Natural killer cell (primary cell): ENCODE measurements around the gene RALGAPB. TPM values are rescaled to one million over a fixed set of nuclear protein-coding genes. Genes with fewer than 3 reads are reported as not detected.

Experiments
- ATAC-seq, 3 donors: fragments of 150-1000 bp in 2 of 3; fragments of 200-7000 bp in 1 of 3; cut with Tn5 transposase; 1 replicate in 1 of 3; 2 replicates in 2 of 3; pipeline ENCODE4 v1.10.0; 2021; ENCODE audit warnings: mild to moderate bottlenecking in 2 of 3, moderate library complexity in 2 of 3
- DNase-seq, 2 donors: peaks; one replicate each; pipeline versions ENCODE4 v3.0.0 to v3.0.0-alpha.2; 2013 to 2021; ENCODE audit warnings: mixed read lengths in 1 of 2
- H3K27ac ChIP-seq: one replicate; pipeline ENCODE4 v1.5.1; 2013; ENCODE audit warnings: mild to moderate bottlenecking, low read length
- H3K27me3 ChIP-seq: one replicate; pipeline ENCODE4 v1.6.1; 2013; ENCODE audit warnings: low read length; ENCODE audit not compliant: control insufficient read depth, insufficient read depth
- H3K36me3 ChIP-seq: one replicate; pipeline ENCODE4 v1.6.1; 2013; ENCODE audit warnings: low read length; ENCODE audit not compliant: control insufficient read depth, insufficient read depth
- H3K4me1 ChIP-seq: one replicate; pipeline ENCODE4 v1.6.1; 2013; ENCODE audit warnings: low read length; ENCODE audit not compliant: control insufficient read depth, insufficient read depth
- H3K4me3 ChIP-seq: one replicate; pipeline ENCODE4 v1.5.1; 2013; ENCODE audit warnings: low read length
- H3K9me3 ChIP-seq: one replicate; pipeline ENCODE4 v1.6.1; 2013; ENCODE audit warnings: low read length; ENCODE audit not compliant: control insufficient read depth, insufficient read depth
- H3K27ac Mint-ChIP-seq, 2 donors: one replicate each; pipeline ENCODE4 v1.8.0; 2022; ENCODE audit warnings: mild to moderate bottlenecking in 2 of 2, mixed read lengths in 2 of 2, moderate library complexity in 1 of 2
- H3K27me3 Mint-ChIP-seq, 2 donors: one replicate each; pipeline ENCODE4 v1.8.0; 2022; ENCODE audit warnings: low read depth in 2 of 2, mixed read lengths in 2 of 2
- H3K36me3 Mint-ChIP-seq: one replicate; pipeline ENCODE4 v1.8.0; 2022; ENCODE audit warnings: mixed read lengths
- H3K4me1 Mint-ChIP-seq, 2 donors: one replicate each; pipeline ENCODE4 v1.8.0; 2022; ENCODE audit warnings: mixed read lengths in 2 of 2
- H3K4me3 Mint-ChIP-seq: one replicate; pipeline ENCODE4 v1.8.0; 2022; ENCODE audit warnings: mild to moderate bottlenecking, moderate library complexity, mixed read lengths
- H3K9me3 Mint-ChIP-seq, 2 donors: one replicate each; pipeline ENCODE4 v1.8.0; 2022; ENCODE audit warnings: mixed read lengths in 2 of 2
- WGBS: methylation state at CpG from one replicate; pipeline ENCODE4 v1.1.7; 2013; ENCODE audit warnings: missing lambda C conversion rate; ENCODE audit not compliant: insufficient coverage; 5-methylcytosine and 5-hydroxymethylcytosine counted together
- intact Hi-C: fragments of 100-400 bp; cut with micrococcal nuclease; formaldehyde crosslinking; loops from one replicate; pipeline ENCODE4 v1.14.2; 2022
- total RNA-seq, 4 donors: library from RNA; stranded (reverse); fragments of 120-200 nt in 1 of 4; gene quantifications; one replicate each; pipeline versions ENCODE4 v1.2.3 to v1.2.4, GENCODE V29; 2013 to 2022
- TF ChIP-seq, protein P1 (sequence below): fragments of 200-600 bp; IDR thresholded peaks from one replicate; pipeline ENCODE4 v1.8.0; 2022; ENCODE audit warnings: antibody characterized with exemption

RALGAPB gene
- total RNA-seq, 3 donors from 2014 or later (not counting 1 experiment from before 2014, with no cell fraction given), result 45.1 to 73.1 (median 57.4) TPM

DNA sequence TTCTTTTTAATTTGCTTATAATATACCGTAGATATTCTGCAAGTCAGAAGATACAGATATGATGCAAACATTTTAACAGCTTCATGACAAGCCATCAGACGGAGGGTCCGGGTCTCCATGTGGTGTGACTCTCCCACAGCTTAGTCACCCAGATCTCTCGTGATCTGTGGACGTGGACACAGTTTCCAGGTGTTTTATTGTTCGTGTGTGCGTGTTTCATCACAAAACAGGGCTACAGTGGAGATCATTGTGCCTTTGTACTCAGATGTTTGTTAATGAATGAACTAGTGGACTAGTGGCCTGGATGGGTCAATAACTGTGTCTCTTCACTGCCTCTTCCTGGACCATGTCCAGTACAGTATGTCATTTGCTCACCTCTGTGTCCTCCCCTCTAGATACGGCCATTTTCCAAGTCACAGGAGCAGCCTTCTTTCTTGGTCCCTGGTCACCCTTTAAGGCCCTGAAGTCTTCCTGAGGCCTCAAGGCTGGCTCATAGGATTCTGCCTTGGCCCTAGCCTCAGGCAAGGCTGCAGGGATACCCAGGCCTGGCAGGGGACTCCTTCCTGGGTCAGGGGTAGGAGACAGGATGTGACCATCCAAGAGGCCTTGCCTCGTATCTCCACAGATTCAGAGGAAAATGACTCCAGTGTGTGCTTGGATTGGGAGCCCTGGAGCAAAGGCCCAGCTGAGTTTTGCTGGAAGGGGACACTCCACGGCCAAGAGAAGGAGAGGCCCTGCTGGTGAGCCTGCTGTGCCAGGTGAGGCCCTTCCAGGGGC is 112.9 kb downstream of the RALGAPB start:
- intact Hi-C loops, result no loop called here
- Mint-ChIP-seq H3K4me3 (no peak overlapping the region), H3K36me3 (no peaks in the 10 kb centered on the region), H3K27ac (no peak overlapping the region), H3K4me1 (no peaks in the 10 kb centered on the region), H3K9me3 (no peaks in the 10 kb centered on the region), H3K27me3 (no peaks in the 10 kb centered on the region)
- Histone ChIP-seq H3K4me1 (no peaks in the 10 kb centered on the region), H3K9me3 (no peaks in the 10 kb centered on the region), H3K27ac (no peak overlapping the region), H3K36me3 (no peaks in the 10 kb centered on the region), H3K27me3 (no peaks in the 10 kb centered on the region), H3K4me3 (no peak overlapping the region)
- TF ChIP-seq, protein P1, sequence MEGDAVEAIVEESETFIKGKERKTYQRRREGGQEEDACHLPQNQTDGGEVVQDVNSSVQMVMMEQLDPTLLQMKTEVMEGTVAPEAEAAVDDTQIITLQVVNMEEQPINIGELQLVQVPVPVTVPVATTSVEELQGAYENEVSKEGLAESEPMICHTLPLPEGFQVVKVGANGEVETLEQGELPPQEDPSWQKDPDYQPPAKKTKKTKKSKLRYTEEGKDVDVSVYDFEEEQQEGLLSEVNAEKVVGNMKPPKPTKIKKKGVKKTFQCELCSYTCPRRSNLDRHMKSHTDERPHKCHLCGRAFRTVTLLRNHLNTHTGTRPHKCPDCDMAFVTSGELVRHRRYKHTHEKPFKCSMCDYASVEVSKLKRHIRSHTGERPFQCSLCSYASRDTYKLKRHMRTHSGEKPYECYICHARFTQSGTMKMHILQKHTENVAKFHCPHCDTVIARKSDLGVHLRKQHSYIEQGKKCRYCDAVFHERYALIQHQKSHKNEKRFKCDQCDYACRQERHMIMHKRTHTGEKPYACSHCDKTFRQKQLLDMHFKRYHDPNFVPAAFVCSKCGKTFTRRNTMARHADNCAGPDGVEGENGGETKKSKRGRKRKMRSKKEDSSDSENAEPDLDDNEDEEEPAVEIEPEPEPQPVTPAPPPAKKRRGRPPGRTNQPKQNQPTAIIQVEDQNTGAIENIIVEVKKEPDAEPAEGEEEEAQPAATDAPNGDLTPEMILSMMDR, result no peak
- WGBS, result 85% methylated on average over 10 of the region's 10 CpGs
- DNase-seq, result no peak
- ATAC-seq, result no peak

DNA sequence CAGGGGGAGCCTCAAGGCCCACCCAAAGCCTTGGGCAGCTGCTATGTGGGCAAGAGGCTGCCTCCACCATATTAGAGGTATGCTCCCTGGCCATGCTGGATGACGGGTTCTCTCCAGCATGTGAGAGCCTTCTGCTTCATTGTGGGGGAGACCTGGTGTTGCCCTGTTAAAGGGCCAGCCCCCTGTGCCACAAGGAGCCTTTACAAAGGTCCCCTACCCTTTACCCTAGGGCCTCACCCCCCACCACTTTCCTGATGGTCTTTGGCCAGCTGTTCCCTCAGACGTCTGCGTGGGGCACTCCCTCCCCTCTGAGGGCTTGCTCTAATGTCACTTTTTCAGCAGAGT is 113.5 kb downstream of the RALGAPB start:
- H3K36me3 ChIP-seq, result no peaks in the 10 kb centered on the region
- Mint-ChIP-seq H3K27me3 (no peaks in the 10 kb centered on the region), H3K9me3 (no peaks in the 10 kb centered on the region), H3K36me3 (no peaks in the 10 kb centered on the region), H3K4me3 (no peak overlapping the region), H3K27ac (no peak overlapping the region), H3K4me1 (no peaks in the 10 kb centered on the region)
- no peak for ATAC-seq
- H3K4me3 ChIP-seq, result no peak overlapping the region
- TF ChIP-seq, protein P1, result no peak
- WGBS, result 78% methylated on average over 3 of the region's 3 CpGs
- H3K4me1 ChIP-seq, result no peaks in the 10 kb centered on the region
- intact Hi-C loops, result no loop called here
- H3K27ac ChIP-seq, result no peak overlapping the region
- no peaks in the 10 kb centered on the region for H3K27me3 ChIP-seq
- no peaks in the 10 kb centered on the region for H3K9me3 ChIP-seq
- no peak for DNase-seq

DNA sequence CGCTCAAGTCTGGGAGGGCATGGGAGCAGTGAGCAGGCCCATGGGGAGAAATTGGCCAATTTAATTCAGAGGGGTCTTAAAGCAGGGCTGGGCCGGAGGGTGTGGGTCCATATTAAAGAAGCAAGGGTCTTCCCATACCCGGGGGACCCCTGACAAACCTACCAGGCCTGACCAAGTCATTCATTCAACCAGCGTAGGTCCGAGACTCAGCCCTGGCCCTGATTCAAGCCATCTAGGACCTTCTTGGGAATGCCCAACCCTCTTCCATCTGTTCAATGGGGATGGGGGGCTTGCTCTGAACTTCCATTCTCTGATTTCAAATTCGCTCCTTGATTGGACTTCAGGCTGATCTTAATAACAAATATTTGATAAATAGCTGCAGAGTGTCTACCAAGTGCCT is 115.7 kb downstream of the RALGAPB start:
- H3K27ac ChIP-seq, result no peak overlapping the region
- H3K4me3 ChIP-seq, result no peak overlapping the region
- H3K9me3 ChIP-seq, result no peaks in the 10 kb centered on the region
- H3K36me3 ChIP-seq, result no peaks in the 10 kb centered on the region
- H3K27ac Mint-ChIP-seq, result no peak overlapping the region
- no peaks in the 10 kb centered on the region for H3K4me1 Mint-ChIP-seq
- H3K4me1 ChIP-seq, result no peaks in the 10 kb centered on the region
- no peaks in the 10 kb centered on the region for H3K9me3 Mint-ChIP-seq
- no peak for DNase-seq
- no peaks in the 10 kb centered on the region for H3K27me3 ChIP-seq
- H3K4me3 Mint-ChIP-seq, result no peak overlapping the region
- 91% methylated on average over 6 of the region's 6 CpGs for WGBS
- no peaks in the 10 kb centered on the region for H3K27me3 Mint-ChIP-seq
- TF ChIP-seq, protein P1, result no peak
- H3K36me3 Mint-ChIP-seq, result no peaks in the 10 kb centered on the region
- intact Hi-C loops, result no loop called here
- no peak for ATAC-seq

DNA sequence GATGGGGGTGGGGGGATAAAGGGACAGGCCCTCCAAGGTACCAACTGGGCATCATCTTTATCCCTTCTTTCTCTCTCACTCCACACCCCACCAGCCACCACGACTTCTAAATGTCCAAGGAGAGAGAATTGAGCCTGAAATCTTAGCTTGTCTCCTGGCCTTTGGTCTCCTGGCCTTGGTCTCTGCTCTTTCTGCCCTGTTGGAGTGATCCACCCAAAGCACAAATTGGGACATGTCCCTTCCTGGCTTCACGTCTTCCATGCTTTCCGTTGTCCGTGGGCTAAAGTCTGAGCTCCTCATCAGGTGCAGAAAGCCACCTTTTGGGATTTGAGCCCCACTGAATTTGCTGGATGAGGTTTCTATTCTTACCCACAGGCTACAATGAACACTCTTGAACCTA is 116.7 kb downstream of the RALGAPB start:
- Mint-ChIP-seq H3K9me3 (no peaks in the 10 kb centered on the region), H3K4me3 (no peak overlapping the region), H3K4me1 (no peaks in the 10 kb centered on the region), H3K36me3 (no peaks in the 10 kb centered on the region), H3K27me3 (no peaks in the 10 kb centered on the region), H3K27ac (no peak overlapping the region)
- Histone ChIP-seq H3K4me3 (no peak overlapping the region), H3K9me3 (no peaks in the 10 kb centered on the region), H3K27me3 (no peaks in the 10 kb centered on the region), H3K4me1 (no peaks in the 10 kb centered on the region), H3K27ac (no peak overlapping the region), H3K36me3 (no peaks in the 10 kb centered on the region)
- intact Hi-C loops, result no loop called here
- TF ChIP-seq, protein P1, result no peak
- 88% methylated on average over 4 of the region's 4 CpGs for WGBS
- DNase-seq (no peak), ATAC-seq (no peak)
